GM12872 (cell line): Measurements from ENCODE around the gene PSMB2.

Source experiments
- TF ChIP-seq, protein P1 (sequence below): IDR thresholded peaks from 3 replicates; pipeline ENCODE4 v1.5.1; 2011; ENCODE audit warnings: low read depth, mild to moderate bottlenecking, low read length, moderate library complexity; ENCODE audit not compliant: insufficient read depth

The PSMB2 gene

GRCh38 chr1:35641233-35641866 is at the start of gene PSMB2:
PSMB2 (minus strand) TSS chr1:35641526; CDS start chr1:35641432, 94 bp downstream.
- TF ChIP-seq, protein P1, sequence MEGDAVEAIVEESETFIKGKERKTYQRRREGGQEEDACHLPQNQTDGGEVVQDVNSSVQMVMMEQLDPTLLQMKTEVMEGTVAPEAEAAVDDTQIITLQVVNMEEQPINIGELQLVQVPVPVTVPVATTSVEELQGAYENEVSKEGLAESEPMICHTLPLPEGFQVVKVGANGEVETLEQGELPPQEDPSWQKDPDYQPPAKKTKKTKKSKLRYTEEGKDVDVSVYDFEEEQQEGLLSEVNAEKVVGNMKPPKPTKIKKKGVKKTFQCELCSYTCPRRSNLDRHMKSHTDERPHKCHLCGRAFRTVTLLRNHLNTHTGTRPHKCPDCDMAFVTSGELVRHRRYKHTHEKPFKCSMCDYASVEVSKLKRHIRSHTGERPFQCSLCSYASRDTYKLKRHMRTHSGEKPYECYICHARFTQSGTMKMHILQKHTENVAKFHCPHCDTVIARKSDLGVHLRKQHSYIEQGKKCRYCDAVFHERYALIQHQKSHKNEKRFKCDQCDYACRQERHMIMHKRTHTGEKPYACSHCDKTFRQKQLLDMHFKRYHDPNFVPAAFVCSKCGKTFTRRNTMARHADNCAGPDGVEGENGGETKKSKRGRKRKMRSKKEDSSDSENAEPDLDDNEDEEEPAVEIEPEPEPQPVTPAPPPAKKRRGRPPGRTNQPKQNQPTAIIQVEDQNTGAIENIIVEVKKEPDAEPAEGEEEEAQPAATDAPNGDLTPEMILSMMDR = no peak

DNA sequence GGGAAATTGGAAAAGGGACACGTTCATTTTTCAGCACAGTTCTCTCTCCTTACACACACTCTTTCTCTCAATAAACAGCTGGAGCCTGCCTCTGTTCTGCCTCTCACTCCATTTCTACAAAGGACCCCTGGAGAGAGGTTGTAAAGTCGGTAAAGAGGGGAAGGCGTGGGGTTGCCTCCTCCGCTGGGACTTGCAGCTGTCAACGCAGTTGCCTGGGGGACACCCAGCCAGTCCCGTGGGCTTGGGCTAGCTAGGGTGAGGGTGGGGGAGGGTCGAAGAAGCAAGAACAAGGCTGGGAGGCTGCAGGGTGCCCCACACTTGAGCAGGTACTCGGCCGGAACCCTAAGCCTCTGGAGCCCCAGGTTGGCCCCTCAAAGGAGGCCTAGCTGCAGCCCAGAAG is 49.8 kb upstream of the PSMB2 start:
- TF ChIP-seq, protein P1 = no peak

GRCh38 chr1:35688161-35688560 is 46.8 kb upstream of the PSMB2 start:
- TF ChIP-seq, protein P1 = no peak

GRCh38 chr1:35683012-35683411 is 41.7 kb upstream of the PSMB2 start:
- TF ChIP-seq, protein P1 = no peak

DNA sequence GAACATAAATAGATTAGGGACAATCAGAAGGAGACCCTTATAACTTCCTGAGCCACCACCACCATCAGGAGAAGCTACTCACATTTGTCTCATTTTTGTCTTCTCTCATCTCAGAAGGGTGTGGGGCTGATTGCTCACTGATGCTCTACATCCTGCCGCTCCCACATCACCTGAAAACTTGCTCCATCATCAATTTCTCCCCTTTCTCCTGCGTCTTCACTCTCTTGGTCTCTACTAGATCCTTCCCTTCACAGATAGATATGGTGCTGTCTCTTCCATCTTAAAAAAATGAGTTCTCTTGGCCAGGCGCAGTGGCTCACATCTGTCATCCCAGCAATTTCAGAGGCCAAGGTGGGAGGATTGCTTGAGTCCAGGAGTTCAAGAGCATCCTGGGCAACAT is 38.9 kb upstream of the PSMB2 start:
- TF ChIP-seq, protein P1 = no peak

DNA sequence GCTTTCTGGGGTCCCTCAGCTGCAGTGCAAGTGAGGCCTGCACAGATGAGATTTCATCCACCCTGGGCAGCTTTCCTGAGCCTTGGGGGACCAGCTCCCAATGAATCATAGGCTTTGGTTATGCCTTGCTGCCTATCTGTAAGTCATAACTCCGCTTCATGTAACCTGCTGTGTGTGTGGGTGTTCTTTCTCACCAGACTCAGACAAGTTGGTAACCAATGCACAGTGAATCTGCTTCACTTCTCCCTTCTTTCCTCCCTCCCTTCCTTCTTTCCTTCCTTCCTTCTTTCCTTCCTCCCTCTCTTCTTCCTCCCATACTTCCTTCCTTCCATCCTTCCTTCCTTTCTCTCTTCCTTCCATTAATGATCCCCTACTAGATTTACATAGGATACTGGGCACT is 34.4 kb upstream of the PSMB2 start:
- TF ChIP-seq, protein P1 = no peak

DNA sequence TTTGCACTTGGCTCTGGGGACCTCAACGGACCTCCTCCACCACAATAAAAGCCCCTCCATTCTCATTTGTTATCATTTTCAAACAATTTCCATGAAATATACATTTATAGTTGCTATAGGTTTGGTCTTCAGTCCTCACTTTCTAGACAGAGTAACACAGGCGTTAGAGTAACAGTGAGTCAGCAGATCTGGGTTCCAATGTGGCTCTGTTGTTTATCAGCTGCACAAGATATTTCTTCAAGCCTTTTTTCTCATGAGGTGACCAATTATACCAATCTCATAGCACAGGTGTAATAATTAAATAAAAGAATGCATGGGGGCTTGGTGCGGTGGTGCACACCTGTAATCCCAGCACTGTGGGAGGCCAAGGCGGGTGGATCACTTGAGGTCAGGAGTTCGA is 32.8 kb upstream of the PSMB2 start:
- TF ChIP-seq, protein P1 = no peak
